GM12878 (cell line): ENCODE data around the gene ACOT13. TPM values are rescaled to one million over a fixed set of nuclear protein-coding genes. Genes with fewer than 3 reads are reported as not detected.

Source experiments
- ATAC-seq: fragments of 200-7000 bp; cut with Tn5 transposase; 3 replicates; pipeline ENCODE4 v1.9.1; 2020; ENCODE audit warnings: mild to moderate bottlenecking, moderate library complexity
- BruUV-seq: library from RNA; stranded (reverse); fragments of 400-500 nt; replicated peaks from 2 replicates; lab custom pipeline; 2021; lab: Mats Ljungman, UMichigan
- CTCF ChIA-PET: fragments of 300-600 bp; sonication (Branson Sonifier 250); formaldehyde crosslinking; extraction: SDS; loops from one replicate; lab custom pipeline; 2021; ENCODE audit warnings: inconsistent platforms; lab: Yijun Ruan, JAX
- POLR2A ChIA-PET: fragments of 350-600 bp; formaldehyde crosslinking; extraction: SDS; loops from one replicate; lab custom pipeline; 2021; ENCODE audit warnings: inconsistent platforms; lab: Charles Lee
- RAD21 ChIA-PET: fragments of 300-600 bp; sonication (Branson Sonifier 250); formaldehyde crosslinking; loops from one replicate; lab custom pipeline; 2023; ENCODE audit warnings: antibody characterized with exemption; ENCODE audit not compliant: unreplicated experiment; lab: Charles Lee
- SMC1A ChIA-PET: fragments of 300-600 bp; sonication (Branson Sonifier 250); formaldehyde crosslinking; loops from one replicate; lab custom pipeline; 2023; ENCODE audit not compliant: unreplicated experiment, uncharacterized antibody; lab: Charles Lee
- DNase-seq: peaks from one replicate; pipeline ENCODE4 v3.0.0-alpha.2; 2011; ENCODE audit warnings: low read depth, low spot score
- FAIRE-seq: peaks from 3 replicates; lab custom pipeline; 2011; peaks lifted over from hg19 to GRCh38; lab: Jason Lieb, UNC
- H2AFZ ChIP-seq: 2 replicates; pipeline ENCODE4 v1.6.0; 2011; ENCODE audit warnings: low read depth, low read length, control low read depth; ENCODE audit not compliant: control insufficient read depth
- H3K27ac ChIP-seq: 2 replicates; pipeline ENCODE4 v1.5.1; 2011; ENCODE audit warnings: control low read depth; ENCODE audit not compliant: control insufficient read depth, insufficient read depth
- H3K27me3 ChIP-seq, 2 experiments: replicated peaks in 1 of 2; 2 replicates each; pipeline versions ENCODE4 v1.6.0 to v1.6.1; 2011; ENCODE audit warnings: low read length in 1 of 2; ENCODE audit not compliant: control insufficient read depth in 2 of 2, insufficient read depth in 2 of 2
- H3K36me3 ChIP-seq, 2 experiments: 2 replicates each; pipeline ENCODE4 v1.5.1; 2011; ENCODE audit warnings: low read length in 1 of 2; ENCODE audit not compliant: control insufficient read depth in 2 of 2, insufficient read depth in 2 of 2
- H3K4me1 ChIP-seq: 2 replicates; pipeline ENCODE4 v1.6.1; 2011; ENCODE audit warnings: mild to moderate bottlenecking, low read length, moderate library complexity, mixed read lengths; ENCODE audit not compliant: control insufficient read depth, insufficient read depth
- H3K4me2 ChIP-seq: 2 replicates; pipeline ENCODE4 v1.6.0; 2011; ENCODE audit warnings: control low read depth; ENCODE audit not compliant: control insufficient read depth, insufficient read depth
- H3K4me3 ChIP-seq: fragments of 200-600 bp; sonication (generic); 2 replicates; pipeline ENCODE4 v1.5.1; 2016
- H3K79me2 ChIP-seq: 2 replicates; pipeline ENCODE4 v1.6.0; 2011; ENCODE audit warnings: low read length; ENCODE audit not compliant: control insufficient read depth, insufficient read depth
- H3K9ac ChIP-seq: 2 replicates; pipeline ENCODE4 v1.8.0; 2011; ENCODE audit warnings: low read length, control low read depth, mixed read lengths; ENCODE audit not compliant: control insufficient read depth, insufficient read depth
- H3K9me3 ChIP-seq: replicated peaks from 3 replicates; pipeline ENCODE4 v1.5.1; 2011; ENCODE audit warnings: mild to moderate bottlenecking, low read length; ENCODE audit not compliant: control insufficient read depth, insufficient read depth
- H4K20me1 ChIP-seq: 2 replicates; pipeline ENCODE4 v1.6.0; 2011; ENCODE audit not compliant: control insufficient read depth, insufficient read depth
- BCL11A ChIP-seq: IDR thresholded peaks from 2 replicates; pipeline ENCODE4 v1.6.1; 2011; ENCODE audit warnings: low read depth, low read length
- CEBPZ ChIP-seq: fragments of 150-350 bp; IDR thresholded peaks from 2 replicates; pipeline ENCODE4 v1.6.1; 2016; ENCODE audit warnings: low read depth, low read length
- FOS ChIP-seq: IDR thresholded peaks from 3 replicates; pipeline ENCODE4 v1.6.1; 2011; ENCODE audit warnings: borderline replicate concordance; ENCODE audit not compliant: insufficient read length; ENCODE audit errors: extremely low read depth
- IRF4 ChIP-seq: IDR thresholded peaks from 2 replicates; pipeline ENCODE4 v1.6.1; 2011; ENCODE audit warnings: low read depth, low read length
- PAX5 ChIP-seq: IDR thresholded peaks from 2 replicates; pipeline ENCODE4 v1.6.1; 2011; ENCODE audit warnings: low read depth, low read length, borderline replicate concordance
- RAD21 ChIP-seq: IDR thresholded peaks from 2 replicates; pipeline ENCODE4 v1.6.1; 2011; ENCODE audit warnings: mild to moderate bottlenecking, low read depth, low read length, moderate library complexity; ENCODE audit not compliant: insufficient read depth
- RB1 ChIP-seq: fragments of 450-650 bp; formaldehyde crosslinking; IDR thresholded peaks from 2 replicates; pipeline ENCODE4 v1.6.1; 2017; ENCODE audit warnings: mild to moderate bottlenecking, borderline replicate concordance
- RBBP5 ChIP-seq: fragments of 200-600 bp; sonication (generic); conservative IDR thresholded peaks from 2 replicates; pipeline ENCODE4 v1.6.1; 2016
- RCOR1 ChIP-seq: conservative IDR thresholded peaks from 2 replicates; pipeline ENCODE4 v1.6.1; 2012; ENCODE audit warnings: low read depth, low read length, improper control_type of control experiment
- SREBF2 ChIP-seq: IDR thresholded peaks from 2 replicates; pipeline ENCODE4 v1.6.1; 2012; ENCODE audit warnings: mild to moderate bottlenecking, low read length
- ZNF24 ChIP-seq: fragments of 450-650 bp; IDR thresholded peaks from 2 replicates; pipeline ENCODE4 v1.6.1; 2017; ENCODE audit warnings: antibody characterized with exemption, mild to moderate bottlenecking
- WGBS: methylation state at CpG from one replicate; pipeline ENCODE4 v1.1.6; 2016; ENCODE audit warnings: low lambda C conversion rate; ENCODE audit not compliant: insufficient replicate concordance, insufficient coverage; ENCODE audit errors: missing lambda C conversion rate; 5-methylcytosine and 5-hydroxymethylcytosine counted together
- in situ Hi-C: fragments of 300-500 bp; cut with MboI; formaldehyde crosslinking; loops from 9 replicates; pipeline ENCODE4 v1.14.3; 2018; ENCODE audit warnings: mixed read lengths
- intact Hi-C: fragments of 100-400 bp; cut with micrococcal nuclease; formaldehyde crosslinking; loops from one replicate; pipeline ENCODE4 v1.14.2; 2022; ENCODE audit not compliant: unreplicated experiment
- polyA plus RNA-seq, 11 experiments: library from polyadenylated mRNA; depleted of rRNA in 4 of 11; unstranded in 6 of 11; stranded (reverse) in 5 of 11; fragments of >200 nt; fragmentation: Nextera tagmentation in 4 of 11; fragmentation: Illumina TruSeq in 1 of 11; extraction: Ambion mirVana in 4 of 11; extraction: Trizol in 1 of 11; gene quantifications; 1 replicate in 1 of 11; 2 replicates in 10 of 11; pipeline versions ENCODE4 v1.2.1 to v1.2.3, GENCODE V29; 2011 to 2016; ENCODE audit warnings: inconsistent platforms in 2 of 11, missing spikeins in 2 of 11, low read depth in 1 of 11
- total RNA-seq, 4 experiments: library from RNA; depleted of rRNA in 3 of 4; stranded (reverse); fragments of >200 nt in 3 of 4; fragmentation: Illumina TruSeq in 1 of 4; extraction: Trizol in 1 of 4; gene quantifications; 2 replicates each; pipeline versions ENCODE4 v1.2.1 to v1.2.3, GENCODE V29; 2013 to 2021

The ACOT13 gene
- total and polyA plus RNA-seq, 10 of the 15 experiments (the other 5 are each of a cell fraction or from before 2014, with no cell fraction given) = 6.0 to 60.6 (median 36.6) TPM

DNA sequence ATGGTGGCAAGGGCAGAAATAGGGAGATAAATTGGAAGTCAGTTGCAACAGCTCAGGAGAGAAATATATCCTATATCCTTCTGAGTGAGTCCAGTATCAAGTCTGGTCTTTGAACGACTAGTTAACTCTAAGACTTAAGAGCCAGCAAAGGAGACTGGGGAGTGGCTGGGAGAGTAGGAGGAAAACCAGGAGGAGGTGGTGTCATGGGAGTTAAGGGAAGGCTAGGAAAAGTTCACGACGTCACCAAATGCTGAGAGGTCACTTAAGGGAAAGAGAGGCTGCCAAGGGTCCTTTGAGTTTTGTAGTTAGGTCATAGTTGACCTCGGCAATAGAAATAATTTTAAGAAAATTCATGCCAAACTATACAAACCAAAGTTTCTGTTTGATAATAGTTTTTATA, 25.1 kb downstream of the ACOT13 start:
- Histone ChIP-seq H3K4me2 (no peak overlapping the region), H4K20me1 (no peaks in the 10 kb centered on the region), H3K9me3 (no peaks in the 10 kb centered on the region), H3K4me3 (no peak overlapping the region), H3K9ac (no peak overlapping the region), H3K36me3 (no peaks in the 10 kb centered on the region), H3K27me3 (no peaks in the 10 kb centered on the region), H3K79me2 (no peaks in the 10 kb centered on the region), H3K27ac (no peak overlapping the region), H3K4me1 (no peaks in the 10 kb centered on the region; the same call in 1 of the 2 replicates), H2AFZ (no peak overlapping the region)
- no peak for TF ChIP-seq RCOR1
- TF ChIP-seq IRF4 = no peak
- TF ChIP-seq RB1 = no peak
- no TSS peak for BruUV-seq
- ATAC-seq = no peak
- WGBS = 91% methylated on average over 4 of the region's 4 CpGs
- SMC1A ChIA-PET = interaction anchor here (1.2 kb wide), 1 partner anchor 108 kb away, joined by 3 read pairs; no protein-coding TSS in a partner anchor
- DNase-seq = no peak
- intact Hi-C loops = loop anchor here (5.0 kb wide), 1 partner anchor 410 kb away; no protein-coding TSS in a partner anchor
- CTCF ChIA-PET = interaction anchor here (1.2 to 2.5 kb wide), 4 partner anchors 108 to 196 kb away, joined by 3 to 8 read pairs (median 4); no protein-coding TSS in a partner anchor
- in situ Hi-C loops = loop anchor here (10.0 kb wide), 1 partner anchor 407 kb away; no protein-coding TSS in a partner anchor
- RAD21 ChIA-PET = interaction anchor here (1.5 kb wide), 1 partner anchor 111 kb away, joined by 4 read pairs; no protein-coding TSS in a partner anchor
- FAIRE-seq = no peak
- POLR2A ChIA-PET = no interaction called here

GRCh38 chr6:24692415-24692814, 25.5 kb downstream of the ACOT13 start:
- in situ Hi-C loops = loop anchor here (10.0 kb wide), 1 partner anchor 408 kb away; no protein-coding TSS in a partner anchor
- Histone ChIP-seq H2AFZ (no peak overlapping the region), H3K27me3 (no peaks in the 10 kb centered on the region), H3K4me1 (no peaks in the 10 kb centered on the region; the same call in 1 of the 2 replicates)
- FAIRE-seq = no peak
- no peak for TF ChIP-seq CEBPZ
- no peak for TF ChIP-seq PAX5
- no peak for TF ChIP-seq FOS
- TF ChIP-seq RAD21 = no peak
- TF ChIP-seq RBBP5 = no peak
- no peak for TF ChIP-seq ZNF24
- no peak for TF ChIP-seq BCL11A
- no peak for TF ChIP-seq SREBF2
- TF ChIP-seq, all 136 proteins: peak for 0
- ChIA-PET POLR2A (no interaction called here), CTCF (interaction anchor here (1.2 to 2.5 kb wide), 6 partner anchors 108 to 409 kb away, joined by 3 to 8 read pairs (median 4); no protein-coding TSS in a partner anchor), RAD21 (interaction anchor here (1.5 kb wide), 1 partner anchor 111 kb away, joined by 4 read pairs; no protein-coding TSS in a partner anchor), SMC1A (interaction anchor here (1.2 kb wide), 1 partner anchor 108 kb away, joined by 3 read pairs; no protein-coding TSS in a partner anchor)
- no peak overlapping the region for H3K4me2 ChIP-seq
- no TSS peak for BruUV-seq
- H3K79me2 ChIP-seq = no peaks in the 10 kb centered on the region
- WGBS = 80% methylated on average over 3 of the region's 3 CpGs
- intact Hi-C loops = loop anchor here (5.0 kb wide), 1 partner anchor 410 kb away; no protein-coding TSS in a partner anchor
- DNase-seq = no peak
- no peak overlapping the region for H3K4me3 ChIP-seq
- no peak overlapping the region for H3K9ac ChIP-seq
- no peak overlapping the region for H3K27ac ChIP-seq
- no peaks in the 10 kb centered on the region for H3K9me3 ChIP-seq
- no peak for ATAC-seq
- H4K20me1 ChIP-seq = no peaks in the 10 kb centered on the region
- H3K36me3 ChIP-seq = no peaks in the 10 kb centered on the region
